OCI-LY3 (cell line): ENCODE measurements around the gene TNNI2.
A peak's percentile ranks its signal among the peaks of the same experiment; 100 is the strongest.

Experiments used
- H2AFZ ChIP-seq: fragments of 200-600, 300-600 bp; shearing (Covaris generic); 2 replicates; pipeline ENCODE4 v1.6.0; 2014; ENCODE audit warnings: antibody characterized with exemption, low read depth, low read length
- H3K27ac ChIP-seq: fragments of 200-600, 300-600 bp; sonication (generic); 2 replicates; pipeline ENCODE4 v1.5.1; 2014; ENCODE audit warnings: mild to moderate bottlenecking, low read length, moderate library complexity, mixed read lengths
- H3K27me3 ChIP-seq: fragments of 200-600, 300-600 bp; sonication (generic); 2 replicates; pipeline ENCODE4 v1.6.1; 2014; ENCODE audit warnings: low read depth, low read length, mixed read lengths
- H3K36me3 ChIP-seq: fragments of 200-600, 300-600 bp; sonication (generic); replicated peaks from 2 replicates; pipeline ENCODE3; 2014; ENCODE audit warnings: low read depth, low read length, mixed read lengths
- H3K4me1 ChIP-seq: fragments of 300-600, 200-600 bp; sonication (generic); 2 replicates; pipeline ENCODE4 v1.6.1; 2014; ENCODE audit warnings: low read length, mixed read lengths
- H3K4me2 ChIP-seq: fragments of 200-600, 300-600 bp; sonication (generic); 2 replicates; pipeline ENCODE4 v1.6.1; 2014; ENCODE audit warnings: low read length, mixed read lengths
- H3K4me3 ChIP-seq: fragments of 300-600, 200-600 bp; sonication (generic); 2 replicates; pipeline ENCODE4 v1.5.1; 2014; ENCODE audit warnings: antibody characterized with exemption, mild to moderate bottlenecking, low read length, moderate library complexity
- H3K79me2 ChIP-seq: fragments of 300-600, 200-600 bp; shearing (Covaris generic); 2 replicates; pipeline ENCODE4 v1.6.1; 2014; ENCODE audit warnings: mild to moderate bottlenecking, low read length, mixed read lengths
- H3K9ac ChIP-seq: fragments of 300-600, 200-600 bp; shearing (Covaris generic); 2 replicates; pipeline ENCODE4 v1.6.0; 2014; ENCODE audit warnings: mild to moderate bottlenecking, low read length, moderate library complexity
- H3K9me3 ChIP-seq: fragments of 200-600, 300-600 bp; shearing (Covaris generic); 2 replicates; pipeline ENCODE4 v1.6.1; 2014; ENCODE audit warnings: low read length, mixed read lengths; ENCODE audit not compliant: insufficient read depth
- H4K20me1 ChIP-seq: fragments of 200-600, 300-600 bp; sonication (generic); 2 replicates; pipeline ENCODE4 v1.6.1; 2016; ENCODE audit warnings: low read length, mixed read lengths; ENCODE audit not compliant: insufficient read depth
- CTCF ChIP-seq: fragments of 200-600, 300-600 bp; sonication (generic); IDR thresholded peaks from 2 replicates; pipeline ENCODE4 v1.5.1; 2014; ENCODE audit warnings: antibody characterized with exemption, low read length, low read depth
- EZH2phosphoT487 ChIP-seq: fragments of 200-600 bp; shearing (Covaris generic); IDR thresholded peaks from 2 replicates; pipeline ENCODE4 v1.6.1; 2018; ENCODE audit warnings: antibody characterized with exemption, mixed run types, low read depth

TNNI2 gene

GRCh38 chr11:1844221-1845094 lies 5.7 kb downstream of the TNNI2 start:
- H3K4me2 ChIP-seq = peak overlapping the region; percentile 64
- peak overlapping the region; percentile 28; the same call in 1 of the 2 replicates for H2AFZ ChIP-seq
- no peaks in the 10 kb centered on the region for H3K9me3 ChIP-seq
- no peak overlapping the region for H3K27ac ChIP-seq
- H3K27me3 ChIP-seq = peaks cover 34% of the 10 kb centered on the region
- no peaks in the 10 kb centered on the region for H3K36me3 ChIP-seq
- no peak for TF ChIP-seq CTCF
- TF ChIP-seq EZH2phosphoT487 = no peak
- H3K9ac ChIP-seq = peak overlapping the region; percentile 45; the same call in 1 of the 2 replicates
- peak overlapping the region; percentile 59; the same call in 1 of the 2 replicates for H3K4me3 ChIP-seq
- no peaks in the 10 kb centered on the region for H3K79me2 ChIP-seq
- H3K4me1 ChIP-seq = peaks cover 59% of the 10 kb centered on the region
- no peaks in the 10 kb centered on the region for H4K20me1 ChIP-seq

- no peaks in the 10 kb centered on the region for H4K20me1 ChIP-seq
- peak overlapping the region; percentile 15; the same call in 1 of the 2 replicates for H3K9ac ChIP-seq
- peaks cover 34% of the 10 kb centered on the region for H3K27me3 ChIP-seq
- H3K36me3 ChIP-seq = no peaks in the 10 kb centered on the region
- H3K79me2 ChIP-seq = no peaks in the 10 kb centered on the region
- no peak overlapping the region for H3K27ac ChIP-seq
- peak overlapping the region; percentile 64 for H3K4me2 ChIP-seq
- H3K4me3 ChIP-seq = peak overlapping the region; percentile 59; the same call in 1 of the 2 replicates
- TF ChIP-seq EZH2phosphoT487 (no peak), CTCF (no peak)
- no peaks in the 10 kb centered on the region for H3K9me3 ChIP-seq
- H2AFZ ChIP-seq = no peak overlapping the region
- H3K4me1 ChIP-seq = peaks cover 59% of the 10 kb centered on the region
These were observed 6.3 kb downstream of the TNNI2 start for GRCh38 chr11:1845095-1845429.

GRCh38 chr11:1845561-1846452 lies 7.0 kb downstream of the TNNI2 start:
- H3K4me3 ChIP-seq = 0 out of 2 replicates have a peak overlapping the region, but pooled peaks have one; percentile 59
- no peaks in the 10 kb centered on the region for H3K36me3 ChIP-seq
- peak overlapping the region; percentile 64 for H3K4me2 ChIP-seq
- H3K4me1 ChIP-seq = peaks cover 59% of the 10 kb centered on the region
- H2AFZ ChIP-seq = no peak overlapping the region
- TF ChIP-seq EZH2phosphoT487 (no peak), CTCF (no peak)
- H3K27ac ChIP-seq = no peak overlapping the region
- H3K9ac ChIP-seq = no peak overlapping the region
- H3K9me3 ChIP-seq = no peaks in the 10 kb centered on the region
- peaks cover 34% of the 10 kb centered on the region for H3K27me3 ChIP-seq
- no peaks in the 10 kb centered on the region for H3K79me2 ChIP-seq
- H4K20me1 ChIP-seq = no peaks in the 10 kb centered on the region
